Uterus (tissue), 4 donors: ENCODE data around the gene BEX2. TPM values are rescaled to one million over a fixed set of nuclear protein-coding genes. Genes with fewer than 3 reads are reported as not detected.
A peak's percentile ranks its signal among the peaks of the same experiment; 100 is the strongest.

Experiments used
- DNase-seq, 2 donors: peaks; one replicate each; pipeline ENCODE4 v3.0.0-alpha.2; 2019 to 2020
- H3K27ac ChIP-seq, 2 donors: fragments of 200-600 bp; sonication (generic); 1 replicate in 1 of 2; 2 replicates in 1 of 2; pipeline ENCODE4 v1.5.1; 2016 to 2018
- H3K27me3 ChIP-seq, 2 donors: fragments of 200-600 bp; sonication (generic); one replicate each; pipeline ENCODE4 v1.5.1; 2018 to 2019; ENCODE audit warnings: control low read depth in 1 of 2
- H3K36me3 ChIP-seq, 2 donors: fragments of 200-600 bp; sonication (generic); one replicate each; pipeline ENCODE4 v1.5.1; 2019; ENCODE audit warnings: control low read depth in 1 of 2
- H3K4me1 ChIP-seq, 2 donors: fragments of 200-600 bp; sonication (generic); one replicate each; pipeline ENCODE4 v1.5.1; 2018 to 2019; ENCODE audit warnings: control low read depth in 1 of 2
- H3K4me3 ChIP-seq, 2 donors: fragments of 200-600 bp; sonication (generic); 1 replicate in 1 of 2; 2 replicates in 1 of 2; pipeline ENCODE4 v1.5.1; 2018 to 2019; ENCODE audit warnings: mild to moderate bottlenecking in 1 of 2
- H3K9me3 ChIP-seq, 2 donors: fragments of 200-600 bp; sonication (generic); one replicate each; pipeline ENCODE4 v1.5.1; 2019; ENCODE audit warnings: control low read depth in 1 of 2
- CTCF ChIP-seq, 4 experiments: fragments of 200-600 bp in 2 of 4; fragments of 450-650 bp in 2 of 4; sonication (generic) in 2 of 4; IDR thresholded peaks; one replicate each; pipeline ENCODE4 v1.5.1; 2016 to 2019; ENCODE audit warnings: antibody characterized with exemption in 4 of 4, mild to moderate bottlenecking in 2 of 4, moderate library complexity in 1 of 4
- POLR2A ChIP-seq, 2 donors: fragments of 450-650 bp; IDR thresholded peaks; one replicate each; pipeline ENCODE4 v1.6.1; 2016; ENCODE audit warnings: antibody characterized with exemption in 2 of 2, mild to moderate bottlenecking in 1 of 2, moderate library complexity in 1 of 2
- intact Hi-C: fragments of 100-400 bp; cut with DNase I; formaldehyde crosslinking; loops from one replicate; pipeline ENCODE4 v1.15.1; 2023; ENCODE audit warnings: low total_unique reads
- total RNA-seq, 4 donors: library from RNA; depleted of rRNA in 3 of 4; stranded (reverse); fragments of >200 nt in 3 of 4; gene quantifications; one replicate each; pipeline versions ENCODE4 v1.1.0 to v1.2.4, GENCODE V29; 2014 to 2023
- donor health status: DM: yes; HTN: yes; CAD: no.

BEX2 gene
- total RNA-seq, 4 donors from 2014 or later: 1.5 to 35.6 (median 15.5) TPM; not detected in 1

GRCh38 chrX:103356130-103356798 lies 45.5 kb upstream of the BEX2 start, which contains the start of gene TCEAL9:
Gene TCEAL9 (plus strand): TSS chrX:103356506. CDS start chrX:103357685, 1,179 bp downstream.
- Histone ChIP-seq H3K36me3 (no peaks in the 10 kb centered on the region), H3K27ac (peak within 1 kb of the TSS; percentile 94 to 99), H3K4me3 (peak within 1 kb of the TSS; percentile 55 to 70), H3K27me3 (no peaks in the 10 kb centered on the region), H3K4me1 (no peaks in the 10 kb centered on the region), H3K9me3 (no peaks in the 10 kb centered on the region)
- intact Hi-C loops: no loop called here
- TF ChIP-seq CTCF (IDR thresholded peaks at IDR 0.05) (no peak), POLR2A (IDR thresholded peaks at IDR 0.05) (peak; percentile 81 to 89)
- DNase-seq: peak; percentile 67 to 84

GRCh38 chrX:103347682-103348397 lies 37.0 kb upstream of the BEX2 start:
- no peaks in the 10 kb centered on the region for H3K9me3 ChIP-seq
- DNase-seq: no peak
- H3K27me3 ChIP-seq: peaks cover 0 to 14% of the 10 kb centered on the region in 2 donors
- H3K4me1 ChIP-seq: no peaks in the 10 kb centered on the region
- no peaks in the 10 kb centered on the region for H3K36me3 ChIP-seq
- TF ChIP-seq POLR2A (IDR thresholded peaks at IDR 0.05): no peak
- intact Hi-C loops: no loop called here
- H3K4me3 ChIP-seq: no peak overlapping the region
- no peak overlapping the region for H3K27ac ChIP-seq

GRCh38 chrX:103344606-103345005 lies 33.8 kb upstream of the BEX2 start:
- Histone ChIP-seq H3K27ac (no peak overlapping the region), H3K36me3 (no peaks in the 10 kb centered on the region), H3K9me3 (no peaks in the 10 kb centered on the region), H3K4me3 (no peak overlapping the region), H3K27me3 (peaks cover 0 to 9% of the 10 kb centered on the region in 2 donors), H3K4me1 (no peaks in the 10 kb centered on the region)
- TF ChIP-seq POLR2A (IDR thresholded peaks at IDR 0.05) (no peak), CTCF (IDR thresholded peaks at IDR 0.05) (no peak)
- no peak for DNase-seq
- intact Hi-C loops: loop anchor here (5.0 kb wide), 1 partner anchor 118 kb away; no protein-coding TSS in a partner anchor

GRCh38 chrX:103343105-103343504 lies 32.3 kb upstream of the BEX2 start:
- H3K27me3 ChIP-seq: peaks cover 0 to 6% of the 10 kb centered on the region in 2 donors
- H3K9me3 ChIP-seq: no peaks in the 10 kb centered on the region
- TF ChIP-seq CTCF (IDR thresholded peaks at IDR 0.05) (peak; percentile 58 to 68 (median 60)), POLR2A (IDR thresholded peaks at IDR 0.05) (no peak)
- H3K27ac ChIP-seq: no peak overlapping the region
- no peaks in the 10 kb centered on the region for H3K36me3 ChIP-seq
- intact Hi-C loops: loop anchor here (5.0 kb wide), 1 partner anchor 119 kb away; no protein-coding TSS in a partner anchor
- H3K4me3 ChIP-seq: no peak overlapping the region
- DNase-seq: peak; percentile 48 to 49
- H3K4me1 ChIP-seq: no peaks in the 10 kb centered on the region

GRCh38 chrX:103338663-103339062 lies 27.9 kb upstream of the BEX2 start:
- H3K27ac ChIP-seq: no peak overlapping the region
- H3K4me1 ChIP-seq: no peaks in the 10 kb centered on the region
- intact Hi-C loops: no loop called here
- peaks cover 0 to 8% of the 10 kb centered on the region in 2 donors for H3K27me3 ChIP-seq
- no peak for TF ChIP-seq POLR2A (IDR thresholded peaks at IDR 0.05)
- no peak for TF ChIP-seq CTCF (IDR thresholded peaks at IDR 0.05)
- H3K9me3 ChIP-seq: no peaks in the 10 kb centered on the region
- H3K4me3 ChIP-seq: no peak overlapping the region
- DNase-seq: no peak
- H3K36me3 ChIP-seq: no peaks in the 10 kb centered on the region
